Measurements from ENCODE around the gene SORCS2.

SORCS2 gene

DNA sequence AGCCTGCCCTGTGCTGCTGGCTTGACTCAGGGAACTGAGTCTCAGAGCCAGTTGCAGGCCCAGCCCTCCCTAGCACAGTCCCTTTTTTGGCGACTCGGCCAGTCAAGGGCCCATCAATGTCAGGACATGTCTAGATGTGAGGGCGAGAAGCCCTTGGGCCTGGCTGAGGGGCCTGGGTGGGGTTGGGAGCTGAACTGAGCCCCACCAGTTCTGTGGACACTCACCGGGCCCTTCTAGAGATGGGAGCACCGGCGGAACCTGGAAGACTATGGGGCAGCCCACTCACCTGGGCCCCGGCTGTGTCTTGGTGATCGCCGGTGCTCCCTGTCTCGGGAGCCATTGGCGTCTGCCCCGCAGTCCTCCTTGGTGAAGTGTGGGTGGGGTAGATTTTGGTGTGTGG, 501.4 kb downstream of the SORCS2 start:
- no peaks in the 10 kb centered on the region for H3K79me1 ChIP-seq (replicated peaks; ENCODE audit: low read length, poor library complexity, severe bottlenecking)
- H4K91ac ChIP-seq (ENCODE audit: low read length): no peak overlapping the region
- H3K4me2 ChIP-seq (ENCODE audit: low read length, poor library complexity, severe bottlenecking): no peak overlapping the region
- no peak overlapping the region for H4K8ac ChIP-seq (ENCODE audit: low read length)
- H3K9ac ChIP-seq (ENCODE audit: low read length): no peak overlapping the region
- no peak overlapping the region for H2BK5ac ChIP-seq (ENCODE audit: low read depth, low read length, poor library complexity, severe bottlenecking)
- no peak overlapping the region for H2BK120ac ChIP-seq (ENCODE audit: low read depth, low read length)
- no peak overlapping the region for H2BK15ac ChIP-seq (ENCODE audit: low read depth, poor library complexity, severe bottlenecking)
- no peak overlapping the region for H3K27ac ChIP-seq (ENCODE audit: low read length, poor library complexity, severe bottlenecking)
- no peak for DNase-seq
- no peak overlapping the region for H2AK5ac ChIP-seq (ENCODE audit: low read length, severe bottlenecking)
- H3K23ac ChIP-seq (ENCODE audit: low read length in 2 of 2): no peak overlapping the region
- no peak overlapping the region for H3K14ac ChIP-seq (ENCODE audit: low read length in 2 of 2)
- no peak overlapping the region for H3K4ac ChIP-seq (ENCODE audit: low read depth in 1 of 2, low read length in 2 of 2)
- H3K9me3 ChIP-seq (ENCODE audit: control insufficient read depth, low read length): no peaks in the 10 kb centered on the region
- WGBS: 96% methylated on average over 12 of the region's 12 CpGs
- H3K27me3 ChIP-seq (ENCODE audit: control insufficient read depth in 1 of 2, insufficient read depth in 1 of 2, low read length in 2 of 2): peaks cover 30 to 40% of the 10 kb centered on the region in 2 experiments
- H3K36me3 ChIP-seq (ENCODE audit: control insufficient read depth in 1 of 2, insufficient read depth in 2 of 2, low read depth in 1 of 2, low read length in 2 of 2): no peaks in the 10 kb centered on the region
- no peak overlapping the region for H2AFZ ChIP-seq (ENCODE audit: low read depth, low read length)
- no peak overlapping the region for H3K4me3 ChIP-seq (ENCODE audit: insufficient read depth in 1 of 2, low read depth in 1 of 2, low read length in 2 of 2)
- no peak overlapping the region for H3K18ac ChIP-seq (ENCODE audit: low read depth in 1 of 2, low read length in 2 of 2)
- peaks cover 2% of the 10 kb centered on the region for H3K4me1 ChIP-seq (ENCODE audit: control insufficient read depth, insufficient read depth, low read depth, low read length)
- H2BK12ac ChIP-seq (ENCODE audit: low read length in 2 of 2): no peak overlapping the region

DNA sequence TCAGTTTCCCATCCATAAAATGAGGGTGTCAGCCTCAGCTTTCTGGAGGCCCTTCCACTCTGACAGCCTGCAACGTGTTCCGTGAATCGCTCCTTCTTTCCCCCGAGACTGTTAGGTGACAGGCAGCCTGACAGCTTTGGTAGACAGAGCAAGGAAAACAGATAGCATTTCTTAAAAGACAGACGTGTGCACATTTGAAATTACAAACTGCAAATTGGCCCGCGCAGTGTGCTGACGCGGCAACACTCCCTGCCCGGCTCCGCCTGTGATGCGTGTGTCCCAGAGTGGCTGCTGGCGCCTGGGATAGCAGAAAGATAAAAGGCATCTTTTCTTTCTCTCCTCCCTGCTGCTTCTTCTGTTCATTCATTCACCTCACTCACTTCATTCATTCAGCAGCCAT, 502.0 kb downstream of the SORCS2 start:
- Histone ChIP-seq H3K27ac (ENCODE audit: low read length, poor library complexity, severe bottlenecking) (no peak overlapping the region), H3K4me3 (ENCODE audit: insufficient read depth in 1 of 2, low read depth in 1 of 2, low read length in 2 of 2) (no peak overlapping the region), H3K18ac (ENCODE audit: low read depth in 1 of 2, low read length in 2 of 2) (no peak overlapping the region), H3K9ac (ENCODE audit: low read length) (no peak overlapping the region), H4K8ac (ENCODE audit: low read length) (no peak overlapping the region), H3K36me3 (ENCODE audit: control insufficient read depth in 1 of 2, insufficient read depth in 2 of 2, low read depth in 1 of 2, low read length in 2 of 2) (no peaks in the 10 kb centered on the region), H2AFZ (ENCODE audit: low read depth, low read length) (no peak overlapping the region), H3K23ac (ENCODE audit: low read length in 2 of 2) (no peak overlapping the region), H3K9me3 (ENCODE audit: control insufficient read depth, low read length) (no peaks in the 10 kb centered on the region), H3K4me2 (ENCODE audit: low read length, poor library complexity, severe bottlenecking) (no peak overlapping the region), H3K4me1 (ENCODE audit: control insufficient read depth, insufficient read depth, low read depth, low read length) (peaks cover 6% of the 10 kb centered on the region), H3K4ac (ENCODE audit: low read depth in 1 of 2, low read length in 2 of 2) (no peak overlapping the region), H2BK5ac (ENCODE audit: low read depth, low read length, poor library complexity, severe bottlenecking) (no peak overlapping the region), H3K79me1 (replicated peaks; ENCODE audit: low read length, poor library complexity, severe bottlenecking) (no peaks in the 10 kb centered on the region), H2BK12ac (ENCODE audit: low read length in 2 of 2) (no peak overlapping the region), H4K91ac (ENCODE audit: low read length) (no peak overlapping the region), H2BK15ac (ENCODE audit: low read depth, poor library complexity, severe bottlenecking) (no peak overlapping the region), H3K27me3 (ENCODE audit: control insufficient read depth in 1 of 2, insufficient read depth in 1 of 2, low read length in 2 of 2) (peaks cover 29 to 40% of the 10 kb centered on the region in 2 experiments), H2AK5ac (ENCODE audit: low read length, severe bottlenecking) (no peak overlapping the region), H3K14ac (ENCODE audit: low read length in 2 of 2) (no peak overlapping the region), H2BK120ac (ENCODE audit: low read depth, low read length) (no peak overlapping the region)
- DNase-seq: no peak
- WGBS: 92% methylated on average over 13 of the region's 13 CpGs

- no peak for DNase-seq
Observed at GRCh38 chr4:7697343-7697742, 505.0 kb downstream of the SORCS2 start.

GRCh38 chr4:7697821-7698220, 505.5 kb downstream of the SORCS2 start:
- H3K14ac ChIP-seq (ENCODE audit: low read length in 2 of 2): peak overlapping the region in 1 of 2 experiments; percentile 68
- H3K18ac ChIP-seq (ENCODE audit: low read depth in 1 of 2, low read length in 2 of 2): peak overlapping the region; percentile 69 to 75
- H2BK12ac ChIP-seq (ENCODE audit: low read length in 2 of 2): peak overlapping the region; percentile 44 to 59
- DNase-seq: no peak
- 94% methylated on average over 12 of the region's 13 CpGs for WGBS
- no peak overlapping the region for H3K23ac ChIP-seq (ENCODE audit: low read length in 2 of 2)
- H3K9ac ChIP-seq (ENCODE audit: low read length): no peak overlapping the region
- no peak overlapping the region for H2BK120ac ChIP-seq (ENCODE audit: low read depth, low read length)
- no peak overlapping the region for H2AK5ac ChIP-seq (ENCODE audit: low read length, severe bottlenecking)
- H3K4me3 ChIP-seq (ENCODE audit: insufficient read depth in 1 of 2, low read depth in 1 of 2, low read length in 2 of 2): no peak overlapping the region
- H3K4ac ChIP-seq (ENCODE audit: low read depth in 1 of 2, low read length in 2 of 2): peak overlapping the region; percentile 54 to 59
- peak overlapping the region; percentile 85 for H4K91ac ChIP-seq (ENCODE audit: low read length)
- no peak overlapping the region for H2AFZ ChIP-seq (ENCODE audit: low read depth, low read length)
- H3K79me1 ChIP-seq (replicated peaks; ENCODE audit: low read length, poor library complexity, severe bottlenecking): no peaks in the 10 kb centered on the region
- peaks cover 43 to 55% of the 10 kb centered on the region in 2 experiments for H3K27me3 ChIP-seq (ENCODE audit: control insufficient read depth in 1 of 2, insufficient read depth in 1 of 2, low read length in 2 of 2)
- H4K8ac ChIP-seq (ENCODE audit: low read length): no peak overlapping the region
- H3K4me1 ChIP-seq (ENCODE audit: control insufficient read depth, insufficient read depth, low read depth, low read length): peaks cover 17% of the 10 kb centered on the region
- H3K36me3 ChIP-seq (ENCODE audit: control insufficient read depth in 1 of 2, insufficient read depth in 2 of 2, low read depth in 1 of 2, low read length in 2 of 2): no peaks in the 10 kb centered on the region
- H2BK5ac ChIP-seq (ENCODE audit: low read depth, low read length, poor library complexity, severe bottlenecking): no peak overlapping the region
- H2BK15ac ChIP-seq (ENCODE audit: low read depth, poor library complexity, severe bottlenecking): peak overlapping the region; percentile 82
- no peak overlapping the region for H3K27ac ChIP-seq (ENCODE audit: low read length, poor library complexity, severe bottlenecking)
- H3K4me2 ChIP-seq (ENCODE audit: low read length, poor library complexity, severe bottlenecking): no peak overlapping the region
- H3K9me3 ChIP-seq (ENCODE audit: control insufficient read depth, low read length): no peaks in the 10 kb centered on the region

More at GRCh38 chr4:7697343-7697742, 505.0 kb downstream of the SORCS2 start:
- Histone ChIP-seq H4K91ac (ENCODE audit: low read length) (no peak overlapping the region), H2AK5ac (ENCODE audit: low read length, severe bottlenecking) (no peak overlapping the region), H3K27me3 (ENCODE audit: control insufficient read depth in 1 of 2, insufficient read depth in 1 of 2, low read length in 2 of 2) (peaks cover 46 to 55% of the 10 kb centered on the region in 2 experiments), H3K9me3 (ENCODE audit: control insufficient read depth, low read length) (no peaks in the 10 kb centered on the region), H3K14ac (ENCODE audit: low read length in 2 of 2) (no peak overlapping the region), H3K18ac (ENCODE audit: low read depth in 1 of 2, low read length in 2 of 2) (peak overlapping the region in 1 of 2 experiments; percentile 75), H2BK120ac (ENCODE audit: low read depth, low read length) (no peak overlapping the region), H3K4me1 (ENCODE audit: control insufficient read depth, insufficient read depth, low read depth, low read length) (peaks cover 16% of the 10 kb centered on the region), H3K23ac (ENCODE audit: low read length in 2 of 2) (no peak overlapping the region), H3K27ac (ENCODE audit: low read length, poor library complexity, severe bottlenecking) (no peak overlapping the region), H2BK5ac (ENCODE audit: low read depth, low read length, poor library complexity, severe bottlenecking) (no peak overlapping the region), H3K4me2 (ENCODE audit: low read length, poor library complexity, severe bottlenecking) (no peak overlapping the region), H3K4me3 (ENCODE audit: insufficient read depth in 1 of 2, low read depth in 1 of 2, low read length in 2 of 2) (no peak overlapping the region), H3K36me3 (ENCODE audit: control insufficient read depth in 1 of 2, insufficient read depth in 2 of 2, low read depth in 1 of 2, low read length in 2 of 2) (no peaks in the 10 kb centered on the region), H2BK12ac (ENCODE audit: low read length in 2 of 2) (peak overlapping the region in 1 of 2 experiments; percentile 34), H2AFZ (ENCODE audit: low read depth, low read length) (no peak overlapping the region), H3K79me1 (replicated peaks; ENCODE audit: low read length, poor library complexity, severe bottlenecking) (no peaks in the 10 kb centered on the region), H4K8ac (ENCODE audit: low read length) (no peak overlapping the region), H3K9ac (ENCODE audit: low read length) (no peak overlapping the region), H2BK15ac (ENCODE audit: low read depth, poor library complexity, severe bottlenecking) (no peak overlapping the region), H3K4ac (ENCODE audit: low read depth in 1 of 2, low read length in 2 of 2) (no peak overlapping the region)
- WGBS: 82% methylated on average over 8 of the region's 8 CpGs

Data from mesenchymal stem cell (in vitro differentiated cells and primary cell).